IMR-90 (cell line): ENCODE results near the gene DELE1.

ENCODE experiments used
- SMC3 ChIP-seq: fragments of 150-350 bp; IDR thresholded peaks from 2 replicates; pipeline ENCODE4 v1.6.1; 2016; ENCODE audit warnings: low read depth, mild to moderate bottlenecking, antibody characterized with exemption, low read length, moderate library complexity
- TF ChIP-seq, protein P1 (sequence below): conservative IDR thresholded peaks from 2 replicates; pipeline ENCODE4 v1.5.1; 2012; ENCODE audit warnings: mild to moderate bottlenecking, low read depth, low read length, improper control_type of control experiment

DNA sequence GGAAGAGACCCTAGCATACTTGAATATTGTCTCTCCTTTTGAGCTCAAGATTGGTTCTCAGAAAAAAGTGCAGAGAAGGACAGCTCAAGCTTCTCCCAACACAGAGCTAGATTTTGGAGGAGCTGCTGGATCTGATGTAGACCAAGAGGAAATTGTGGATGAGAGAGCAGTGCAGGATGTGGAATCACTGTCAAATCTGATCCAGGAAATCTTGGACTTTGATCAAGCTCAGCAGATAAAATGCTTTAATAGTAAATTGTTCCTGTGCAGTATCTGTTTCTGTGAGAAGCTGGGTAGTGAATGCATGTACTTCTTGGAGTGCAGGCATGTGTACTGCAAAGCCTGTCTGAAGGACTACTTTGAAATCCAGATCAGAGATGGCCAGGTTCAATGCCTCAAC, 54.7 kb downstream of the DELE1 start:
- TF ChIP-seq, protein P1, sequence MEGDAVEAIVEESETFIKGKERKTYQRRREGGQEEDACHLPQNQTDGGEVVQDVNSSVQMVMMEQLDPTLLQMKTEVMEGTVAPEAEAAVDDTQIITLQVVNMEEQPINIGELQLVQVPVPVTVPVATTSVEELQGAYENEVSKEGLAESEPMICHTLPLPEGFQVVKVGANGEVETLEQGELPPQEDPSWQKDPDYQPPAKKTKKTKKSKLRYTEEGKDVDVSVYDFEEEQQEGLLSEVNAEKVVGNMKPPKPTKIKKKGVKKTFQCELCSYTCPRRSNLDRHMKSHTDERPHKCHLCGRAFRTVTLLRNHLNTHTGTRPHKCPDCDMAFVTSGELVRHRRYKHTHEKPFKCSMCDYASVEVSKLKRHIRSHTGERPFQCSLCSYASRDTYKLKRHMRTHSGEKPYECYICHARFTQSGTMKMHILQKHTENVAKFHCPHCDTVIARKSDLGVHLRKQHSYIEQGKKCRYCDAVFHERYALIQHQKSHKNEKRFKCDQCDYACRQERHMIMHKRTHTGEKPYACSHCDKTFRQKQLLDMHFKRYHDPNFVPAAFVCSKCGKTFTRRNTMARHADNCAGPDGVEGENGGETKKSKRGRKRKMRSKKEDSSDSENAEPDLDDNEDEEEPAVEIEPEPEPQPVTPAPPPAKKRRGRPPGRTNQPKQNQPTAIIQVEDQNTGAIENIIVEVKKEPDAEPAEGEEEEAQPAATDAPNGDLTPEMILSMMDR: no peak
- TF ChIP-seq SMC3: no peak
